Activated CD8-positive, alpha-beta T cell treated with anti-CD3 and anti-CD28 coated beads, Interleukin-2, amount 10 ng/mL, durations not matched to agents 7 days and 5 days (primary cell): ENCODE results near the gene EFNB1. TPM values are rescaled to one million over a fixed set of nuclear protein-coding genes. Genes with fewer than 3 reads are reported as not detected.

Experiments
- ATAC-seq: fragments of 150-1000 bp; cut with Tn5 transposase; one replicate; pipeline ENCODE4 v1.10.0; 2021; ENCODE audit warnings: moderate library complexity
- CTCF ChIA-PET: fragments of 350-600 bp; sonication (Branson Sonifier 250); formaldehyde crosslinking; loops from one replicate; lab custom pipeline; 2021; ENCODE audit warnings: antibody characterized with exemption; lab: Charles Lee
- POLR2A ChIA-PET: fragments of 350-600 bp; sonication (Branson Sonifier 250); formaldehyde crosslinking; loops from one replicate; lab custom pipeline; 2021; ENCODE audit warnings: antibody characterized with exemption; lab: Charles Lee
- DNase-seq: peaks from one replicate; pipeline ENCODE4 v3.0.0-alpha.2; 2020
- H3K27ac Mint-ChIP-seq: one replicate; pipeline ENCODE4 v1.8.0; 2021; ENCODE audit warnings: mild to moderate bottlenecking, mixed read lengths
- H3K27me3 Mint-ChIP-seq: one replicate; pipeline ENCODE4 v1.8.0; 2021; ENCODE audit warnings: low read depth, mixed read lengths
- H3K36me3 Mint-ChIP-seq: one replicate; pipeline ENCODE4 v1.8.0; 2021; ENCODE audit warnings: low read depth, mixed read lengths
- H3K4me1 Mint-ChIP-seq: one replicate; pipeline ENCODE4 v1.8.0; 2021; ENCODE audit warnings: low read depth, mixed read lengths
- H3K4me3 Mint-ChIP-seq: one replicate; pipeline ENCODE4 v1.8.0; 2021; ENCODE audit warnings: mild to moderate bottlenecking, mixed read lengths
- H3K9me3 Mint-ChIP-seq: one replicate; pipeline ENCODE4 v1.8.0; 2022; ENCODE audit warnings: mixed read lengths; ENCODE audit not compliant: insufficient read depth
- total RNA-seq, 2 experiments: library from RNA; stranded (reverse); gene quantifications; one replicate each; pipeline ENCODE4 v1.2.3, GENCODE V29; 2021

EFNB1 gene
- total RNA-seq, 2 experiments from 2014 or later = 4.1 to 4.2 TPM

DNA sequence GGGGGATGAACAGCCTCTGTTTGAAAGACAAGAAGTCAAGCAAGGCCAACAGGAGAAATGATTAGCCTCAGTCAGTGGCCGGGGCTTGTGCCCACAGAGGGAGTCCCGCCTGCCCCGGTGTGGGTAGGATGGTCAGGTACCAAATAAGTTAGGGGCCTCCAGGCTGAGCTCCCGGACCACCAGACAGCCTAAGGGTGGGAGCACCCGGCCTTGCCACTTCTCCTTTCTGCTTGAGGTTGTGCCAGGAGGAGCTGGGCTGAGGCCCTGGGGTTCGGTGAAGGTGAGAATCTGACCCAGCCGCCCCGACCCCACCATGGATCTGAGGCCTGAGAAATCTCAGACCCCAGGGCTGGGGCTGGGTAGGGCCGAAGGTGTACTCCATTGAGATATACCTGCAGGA lies 48.8 kb downstream of the EFNB1 start:
- no peak overlapping the region for H3K4me3 Mint-ChIP-seq
- DNase-seq (no peak), ATAC-seq (no peak)
- no peaks in the 10 kb centered on the region for H3K36me3 Mint-ChIP-seq
- CTCF ChIA-PET = no interaction called here
- POLR2A ChIA-PET = no interaction called here
- H3K27me3 Mint-ChIP-seq = no peaks in the 10 kb centered on the region
- H3K9me3 Mint-ChIP-seq = no peaks in the 10 kb centered on the region
- H3K4me1 Mint-ChIP-seq = no peaks in the 10 kb centered on the region
- H3K27ac Mint-ChIP-seq = no peak overlapping the region

GRCh38 chrX:68878977-68879645 lies 50.3 kb downstream of the EFNB1 start:
- ATAC-seq (no peak), DNase-seq (no peak)
- no peaks in the 10 kb centered on the region for H3K9me3 Mint-ChIP-seq
- peaks cover 2% of the 10 kb centered on the region for H3K27me3 Mint-ChIP-seq
- ChIA-PET CTCF (no interaction called here), POLR2A (no interaction called here)
- no peak overlapping the region for H3K27ac Mint-ChIP-seq
- H3K36me3 Mint-ChIP-seq = no peaks in the 10 kb centered on the region
- no peak overlapping the region for H3K4me3 Mint-ChIP-seq
- no peaks in the 10 kb centered on the region for H3K4me1 Mint-ChIP-seq

GRCh38 chrX:68880846-68881552 lies 52.2 kb downstream of the EFNB1 start:
- ChIA-PET POLR2A (no interaction called here), CTCF (no interaction called here)
- Mint-ChIP-seq H3K27me3 (peaks cover 2% of the 10 kb centered on the region), H3K4me3 (no peak overlapping the region), H3K36me3 (no peaks in the 10 kb centered on the region), H3K9me3 (no peaks in the 10 kb centered on the region), H3K4me1 (no peaks in the 10 kb centered on the region), H3K27ac (no peak overlapping the region)
- ATAC-seq (no peak), DNase-seq (no peak)

GRCh38 chrX:68881911-68882310 lies 53.1 kb downstream of the EFNB1 start:
- Mint-ChIP-seq H3K27ac (no peak overlapping the region), H3K4me3 (no peak overlapping the region)

GRCh38 chrX:68883800-68884199 lies 55.0 kb downstream of the EFNB1 start:
- ChIA-PET POLR2A (no interaction called here), CTCF (no interaction called here)
- ATAC-seq (no peak), DNase-seq (no peak)
- no peaks in the 10 kb centered on the region for H3K36me3 Mint-ChIP-seq
- no peaks in the 10 kb centered on the region for H3K4me1 Mint-ChIP-seq
- H3K9me3 Mint-ChIP-seq = no peaks in the 10 kb centered on the region
- no peak overlapping the region for H3K27ac Mint-ChIP-seq
- peaks cover 2% of the 10 kb centered on the region for H3K27me3 Mint-ChIP-seq
- no peak overlapping the region for H3K4me3 Mint-ChIP-seq

More at GRCh38 chrX:68881911-68882310, 53.1 kb downstream of the EFNB1 start:
- ChIA-PET POLR2A (no interaction called here), CTCF (no interaction called here)
- H3K9me3 Mint-ChIP-seq = no peaks in the 10 kb centered on the region
- no peaks in the 10 kb centered on the region for H3K36me3 Mint-ChIP-seq
- DNase-seq = no peak
- no peaks in the 10 kb centered on the region for H3K4me1 Mint-ChIP-seq
- ATAC-seq = no peak
- peaks cover 2% of the 10 kb centered on the region for H3K27me3 Mint-ChIP-seq

DNA sequence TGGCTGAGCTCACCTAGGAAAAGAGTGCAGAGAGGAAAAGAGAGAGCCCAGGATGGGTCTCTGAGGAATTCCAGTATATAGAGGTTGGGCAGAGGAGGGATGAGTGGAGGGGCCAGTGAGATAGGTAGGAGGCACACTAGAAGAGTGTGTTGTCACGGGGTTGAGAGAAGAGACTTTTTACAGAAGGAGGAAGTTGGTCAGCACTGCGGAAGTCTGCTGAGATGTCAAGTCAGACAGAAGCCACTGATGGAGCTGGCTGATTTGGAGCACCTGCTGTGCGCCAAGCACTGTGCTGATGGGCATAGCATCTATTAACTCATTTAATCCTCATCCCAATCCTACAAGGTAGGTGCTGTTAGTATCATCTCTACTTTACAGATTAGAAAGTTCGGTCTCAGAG lies 60.4 kb downstream of the EFNB1 start:
- Mint-ChIP-seq H3K27me3 (no peaks in the 10 kb centered on the region), H3K36me3 (no peaks in the 10 kb centered on the region), H3K9me3 (no peaks in the 10 kb centered on the region), H3K27ac (no peak overlapping the region), H3K4me1 (no peaks in the 10 kb centered on the region), H3K4me3 (no peak overlapping the region)
- ATAC-seq (no peak), DNase-seq (peak; percentile 20)
- ChIA-PET POLR2A (no interaction called here), CTCF (no interaction called here)

Other genes with a start within 250 kb of the EFNB1 start
- gene STARD8, start 181.4 kb upstream of the EFNB1 start, total RNA-seq = under 1 TPM; 0.34 to 0.55 TPM